ENCODE results near the gene SLC35G6. TPM values are rescaled to one million over a fixed set of nuclear protein-coding genes. Genes with fewer than 3 reads are reported as not detected.
"Not testable (repeated sequence)": the region's sequence is repeated elsewhere in the genome, so short reads cannot be mapped to it uniquely, and the experiment has no call there.

SLC35G6 gene
- total RNA-seq (2021; fragmentation: NEBNext Ultra II Directional; extraction: Animal tissue kit (Norgen Biotek cat#: 25700)): not detected
- long read RNA-seq: 0 reads

- Mint-ChIP-seq H3K36me3 (ENCODE audit: low read depth) (peaks cover 16% of the 10 kb centered on the region), H3K4me3 (peak within 1 kb of the TSS; percentile 91), H3K27me3 (ENCODE audit: insufficient read depth) (peaks cover 14% of the 10 kb centered on the region), H3K27ac (peak within 1 kb of the TSS; percentile 100), H3K4me1 (ENCODE audit: low read depth) (peaks cover 77% of the 10 kb centered on the region)
- not testable (repeated sequence) for H3K9me3 Mint-ChIP-seq, DNase-seq
Observed at GRCh38 chr17:7481275-7481674, at the start of gene SLC35G6. SLC35G6 (plus strand) TSS chr17:7481446; CDS start chr17:7481517, 71 bp downstream.

GRCh38 chr17:7432296-7432695 is 49.0 kb upstream of the SLC35G6 start:
- Mint-ChIP-seq H3K36me3 (ENCODE audit: low read depth) (no peaks in the 10 kb centered on the region), H3K9me3 (no peaks in the 10 kb centered on the region), H3K4me3 (no peak overlapping the region), H3K27me3 (ENCODE audit: insufficient read depth) (peaks cover 2% of the 10 kb centered on the region), H3K27ac (no peak overlapping the region), H3K4me1 (ENCODE audit: low read depth) (peaks cover 27% of the 10 kb centered on the region)
- no peak for TF ChIP-seq CTCF (IDR thresholded peaks at IDR 0.05)
- no peak for DNase-seq

- peak overlapping the region; percentile 59; the same call in 1 of the 2 replicates for H3K27ac Mint-ChIP-seq
- no peak for DNase-seq
- no peaks in the 10 kb centered on the region for H3K9me3 Mint-ChIP-seq
- peaks cover 42% of the 10 kb centered on the region for H3K4me1 Mint-ChIP-seq (ENCODE audit: low read depth)
- peak overlapping the region; percentile 91 for H3K4me3 Mint-ChIP-seq
- H3K27me3 Mint-ChIP-seq (ENCODE audit: insufficient read depth): peaks cover 18% of the 10 kb centered on the region
- H3K36me3 Mint-ChIP-seq (ENCODE audit: low read depth): no peaks in the 10 kb centered on the region; the same call in 1 of the 2 replicates
- peak; percentile 60 for TF ChIP-seq CTCF (IDR thresholded peaks at IDR 0.05)
Observed at GRCh38 chr17:7435676-7436555, 45.3 kb upstream of the SLC35G6 start.

- TF ChIP-seq CTCF (IDR thresholded peaks at IDR 0.05): peak; percentile 88
- H3K27ac Mint-ChIP-seq: peak overlapping the region; percentile 51; the same call in 1 of the 2 replicates
- peak overlapping the region; percentile 91 for H3K4me3 Mint-ChIP-seq
- peaks cover 37% of the 10 kb centered on the region for H3K4me1 Mint-ChIP-seq (ENCODE audit: low read depth)
- peak; percentile 66 for DNase-seq
- H3K36me3 Mint-ChIP-seq (ENCODE audit: low read depth): no peaks in the 10 kb centered on the region; the same call in 1 of the 2 replicates
- H3K9me3 Mint-ChIP-seq: no peaks in the 10 kb centered on the region
- H3K27me3 Mint-ChIP-seq (ENCODE audit: insufficient read depth): peaks cover 18% of the 10 kb centered on the region
Observed at GRCh38 chr17:7436556-7437368, 44.5 kb upstream of the SLC35G6 start.

- no peaks in the 10 kb centered on the region; the same call in 1 of the 2 replicates for H3K36me3 Mint-ChIP-seq (ENCODE audit: low read depth)
Observed at GRCh38 chr17:7437369-7437863, 43.8 kb upstream of the SLC35G6 start.

More at GRCh38 chr17:7437369-7437863, 43.8 kb upstream of the SLC35G6 start:
- Mint-ChIP-seq H3K27ac (no peak overlapping the region), H3K27me3 (ENCODE audit: insufficient read depth) (peaks cover 18% of the 10 kb centered on the region), H3K4me1 (ENCODE audit: low read depth) (peaks cover 37% of the 10 kb centered on the region), H3K9me3 (no peaks in the 10 kb centered on the region), H3K4me3 (peak overlapping the region; percentile 71; the same call in 1 of the 2 replicates)
- DNase-seq: no peak
- 0 out of 2 replicates have a peak, but pooled peaks have one; percentile 4 for TF ChIP-seq CTCF (IDR thresholded peaks at IDR 0.05)
